Measurements from ENCODE around the gene LSM8. TPM values are rescaled to one million over a fixed set of nuclear protein-coding genes. Genes with fewer than 3 reads are reported as not detected.
"Not testable (repeated sequence)": the region's sequence is repeated elsewhere in the genome, so short reads cannot be mapped to it uniquely, and the experiment has no call there.

LSM8 gene
- total RNA-seq (ENCODE audit: low replicate concordance), result 27.1 and 39.6 TPM in 2 replicates
- long read RNA-seq, transcript LSM8-201 (4 exons, 1,305 nt), result major isoform, 36 of 44 reads
- long read RNA-seq, partial matches to known transcripts, result 1 of 44 reads
- long read RNA-seq, other reads (novel, unspliced or antisense), result 7 of 44 reads

DNA sequence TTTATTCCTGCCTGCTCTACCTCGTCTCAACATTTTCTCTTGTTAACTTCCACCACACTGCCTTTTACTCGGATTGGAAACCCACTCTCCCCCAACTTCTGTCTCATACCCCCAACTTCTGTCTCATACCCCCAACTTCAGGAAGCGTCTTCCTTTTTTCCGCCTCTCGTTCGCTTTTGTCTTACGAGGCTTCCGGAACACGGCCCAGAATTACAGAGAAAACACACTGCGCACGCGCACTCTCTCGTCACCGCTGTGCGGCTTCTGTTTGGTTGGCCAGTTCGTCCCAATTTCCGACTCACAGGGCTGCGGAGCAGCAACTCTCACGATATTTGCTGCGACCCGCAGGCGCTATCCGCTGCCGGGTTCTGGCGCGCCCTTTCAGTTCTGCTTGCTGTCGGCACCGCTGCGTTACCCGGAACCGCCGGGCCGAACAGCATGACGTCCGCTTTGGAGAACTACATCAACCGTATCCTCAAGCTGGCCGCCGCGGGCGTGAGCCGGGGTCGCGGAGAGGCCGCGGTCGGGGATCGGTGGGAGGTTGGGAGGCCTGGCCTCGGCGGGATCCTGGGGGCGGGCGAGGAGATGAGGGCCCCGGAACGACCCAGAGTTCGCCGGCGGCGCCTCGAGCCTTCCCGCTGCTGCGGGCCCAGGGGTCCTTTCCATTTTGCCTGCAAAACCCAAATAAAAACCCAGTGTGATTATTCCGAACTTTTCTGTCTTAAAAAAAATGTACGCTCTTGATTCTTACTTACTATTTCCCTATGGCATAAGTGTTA lies at the start of gene LSM8:
Gene LSM8 (plus strand): TSS at position 379 of the 779 bp plus-strand sequence. CDS start 60 bp downstream, at position 439.
- H3K4me1 Mint-ChIP-seq (ENCODE audit: unreplicated experiment), result peaks cover 41% of the 10 kb centered on the region
- peak within 1 kb of the TSS; percentile 99 for H3K27ac Mint-ChIP-seq
- peaks cover 32% of the 10 kb centered on the region for H3K36me3 Mint-ChIP-seq
- peak within 1 kb of the TSS; percentile 99 for H3K4me3 Mint-ChIP-seq
- TF ChIP-seq, protein P1, sequence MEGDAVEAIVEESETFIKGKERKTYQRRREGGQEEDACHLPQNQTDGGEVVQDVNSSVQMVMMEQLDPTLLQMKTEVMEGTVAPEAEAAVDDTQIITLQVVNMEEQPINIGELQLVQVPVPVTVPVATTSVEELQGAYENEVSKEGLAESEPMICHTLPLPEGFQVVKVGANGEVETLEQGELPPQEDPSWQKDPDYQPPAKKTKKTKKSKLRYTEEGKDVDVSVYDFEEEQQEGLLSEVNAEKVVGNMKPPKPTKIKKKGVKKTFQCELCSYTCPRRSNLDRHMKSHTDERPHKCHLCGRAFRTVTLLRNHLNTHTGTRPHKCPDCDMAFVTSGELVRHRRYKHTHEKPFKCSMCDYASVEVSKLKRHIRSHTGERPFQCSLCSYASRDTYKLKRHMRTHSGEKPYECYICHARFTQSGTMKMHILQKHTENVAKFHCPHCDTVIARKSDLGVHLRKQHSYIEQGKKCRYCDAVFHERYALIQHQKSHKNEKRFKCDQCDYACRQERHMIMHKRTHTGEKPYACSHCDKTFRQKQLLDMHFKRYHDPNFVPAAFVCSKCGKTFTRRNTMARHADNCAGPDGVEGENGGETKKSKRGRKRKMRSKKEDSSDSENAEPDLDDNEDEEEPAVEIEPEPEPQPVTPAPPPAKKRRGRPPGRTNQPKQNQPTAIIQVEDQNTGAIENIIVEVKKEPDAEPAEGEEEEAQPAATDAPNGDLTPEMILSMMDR (conservative IDR thresholded peaks at IDR 0.05), result no peak
- H3K27me3 Mint-ChIP-seq, result no peaks in the 10 kb centered on the region
- DNase-seq (ENCODE audit: extremely low spot score, unreplicated experiment), result peak; percentile 96
- H3K9me3 Mint-ChIP-seq, result no peaks in the 10 kb centered on the region

DNA sequence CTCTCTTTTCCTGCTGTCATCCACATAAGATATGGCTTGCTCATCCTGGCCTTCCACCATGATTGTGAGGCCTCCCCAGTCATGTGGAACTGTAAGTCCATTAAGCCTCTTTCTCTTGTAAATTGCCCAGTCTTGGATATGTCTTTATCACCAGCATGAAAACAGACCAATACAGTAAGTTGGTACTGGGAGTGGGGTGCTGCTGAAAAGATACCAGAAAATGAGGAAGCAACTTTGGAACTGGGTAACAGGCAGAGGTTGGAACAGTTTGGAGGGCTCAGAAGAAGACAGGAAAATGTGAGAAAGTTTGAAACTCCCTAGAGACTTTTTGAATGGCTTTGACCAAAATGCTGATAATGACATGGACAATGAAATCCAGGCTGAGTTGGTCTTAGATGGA lies 49.5 kb upstream of the LSM8 start:
- H3K36me3 Mint-ChIP-seq; H3K4me3 Mint-ChIP-seq; DNase-seq (ENCODE audit: extremely low spot score, unreplicated experiment); H3K27ac Mint-ChIP-seq; H3K9me3 Mint-ChIP-seq; H3K27me3 Mint-ChIP-seq; H3K4me1 Mint-ChIP-seq (ENCODE audit: unreplicated experiment): not testable (repeated sequence)

GRCh38 chr7:118140468-118140867 lies 43.5 kb upstream of the LSM8 start:
- TF ChIP-seq, protein P1 (conservative IDR thresholded peaks at IDR 0.05), result no peak
- no peak overlapping the region for H3K27ac Mint-ChIP-seq
- H3K9me3 Mint-ChIP-seq, result no peaks in the 10 kb centered on the region
- DNase-seq (ENCODE audit: extremely low spot score, unreplicated experiment), result no peak
- no peaks in the 10 kb centered on the region for H3K4me1 Mint-ChIP-seq (ENCODE audit: unreplicated experiment)
- H3K36me3 Mint-ChIP-seq, result no peaks in the 10 kb centered on the region
- H3K27me3 Mint-ChIP-seq, result no peaks in the 10 kb centered on the region
- no peak overlapping the region for H3K4me3 Mint-ChIP-seq

DNA sequence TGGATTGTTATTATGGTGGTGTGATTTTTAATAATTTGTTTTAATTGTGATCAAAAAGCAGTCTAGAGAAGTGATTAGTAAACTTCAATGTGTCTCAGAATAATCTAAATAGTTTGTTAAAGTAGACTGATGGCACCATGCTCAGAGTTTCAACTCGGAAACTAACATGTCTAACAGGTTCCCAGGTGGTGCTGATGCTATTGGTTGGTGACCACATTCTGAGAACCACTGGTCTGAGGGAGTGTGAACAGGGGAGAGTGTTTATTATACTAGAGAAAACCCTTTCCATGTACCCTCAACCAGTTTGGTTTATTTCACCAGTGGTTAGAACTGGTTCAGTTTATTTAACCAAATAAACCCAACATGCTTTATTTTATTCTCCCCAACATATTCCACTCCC lies 42.0 kb upstream of the LSM8 start:
- no peak for DNase-seq (ENCODE audit: extremely low spot score, unreplicated experiment)
- no peaks in the 10 kb centered on the region for H3K4me1 Mint-ChIP-seq (ENCODE audit: unreplicated experiment)
- TF ChIP-seq, protein P1 (conservative IDR thresholded peaks at IDR 0.05), result no peak
- H3K4me3 Mint-ChIP-seq, result no peak overlapping the region
- no peaks in the 10 kb centered on the region for H3K9me3 Mint-ChIP-seq
- no peak overlapping the region for H3K27ac Mint-ChIP-seq
- no peaks in the 10 kb centered on the region for H3K36me3 Mint-ChIP-seq
- H3K27me3 Mint-ChIP-seq, result no peaks in the 10 kb centered on the region

- DNase-seq (ENCODE audit: extremely low spot score, unreplicated experiment), result no peak
- H3K9me3 Mint-ChIP-seq, result no peaks in the 10 kb centered on the region
- no peak overlapping the region for H3K27ac Mint-ChIP-seq
- no peaks in the 10 kb centered on the region for H3K4me1 Mint-ChIP-seq (ENCODE audit: unreplicated experiment)
- H3K27me3 Mint-ChIP-seq, result no peaks in the 10 kb centered on the region
- no peak overlapping the region for H3K4me3 Mint-ChIP-seq
- no peaks in the 10 kb centered on the region for H3K36me3 Mint-ChIP-seq
- TF ChIP-seq, protein P1 (conservative IDR thresholded peaks at IDR 0.05), result no peak
Measured at GRCh38 chr7:118148930-118149329, 35.0 kb upstream of the LSM8 start.

DNA sequence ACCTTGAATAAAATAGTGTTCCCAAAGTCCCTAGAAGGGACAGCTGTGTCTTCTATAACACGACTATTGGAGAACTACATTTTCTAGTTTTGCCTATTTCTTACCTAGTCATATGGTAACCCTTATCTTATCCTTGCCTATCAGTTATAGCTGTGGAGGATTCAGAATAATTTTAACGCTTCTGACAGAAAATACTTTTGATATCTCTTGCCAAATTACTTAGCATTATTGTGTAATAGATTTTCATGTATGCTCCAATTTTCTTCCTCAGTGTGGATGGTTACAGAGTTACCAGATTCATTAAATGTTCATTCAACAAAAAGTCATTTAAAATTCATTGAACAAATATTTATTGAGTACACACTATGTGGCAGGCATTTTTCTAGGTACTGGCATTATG lies 34.6 kb upstream of the LSM8 start:
- H3K4me1 Mint-ChIP-seq (ENCODE audit: unreplicated experiment), result no peaks in the 10 kb centered on the region
- no peaks in the 10 kb centered on the region for H3K27me3 Mint-ChIP-seq
- no peak overlapping the region for H3K27ac Mint-ChIP-seq
- H3K4me3 Mint-ChIP-seq, result no peak overlapping the region
- no peaks in the 10 kb centered on the region for H3K9me3 Mint-ChIP-seq
- no peaks in the 10 kb centered on the region for H3K36me3 Mint-ChIP-seq
- no peak for DNase-seq (ENCODE audit: extremely low spot score, unreplicated experiment)
- TF ChIP-seq, protein P1 (conservative IDR thresholded peaks at IDR 0.05), result no peak

Data from type B pancreatic cell (in vitro differentiated cells).